Osteocyte (in vitro differentiated cells): ENCODE data around the gene METAP2. TPM values are rescaled to one million over a fixed set of nuclear protein-coding genes. Genes with fewer than 3 reads are reported as not detected.
A peak's percentile ranks its signal among the peaks of the same experiment; 100 is the strongest.
"Not testable (repeated sequence)": the region's sequence is repeated elsewhere in the genome, so short reads cannot be mapped to it uniquely, and the experiment has no call there.

Experiments
- DNase-seq: peaks from one replicate; pipeline ENCODE4 v3.0.0; 2021; ENCODE audit warnings: mixed read lengths; ENCODE audit not compliant: unreplicated experiment; ENCODE audit errors: extremely low spot score
- H3K27ac Mint-ChIP-seq: one replicate; pipeline ENCODE4 v1.8.0; 2021; ENCODE audit warnings: mild to moderate bottlenecking, mixed read lengths; ENCODE audit not compliant: unreplicated experiment
- H3K27me3 Mint-ChIP-seq: one replicate; pipeline ENCODE4 v1.8.0; 2021; ENCODE audit warnings: mixed read lengths; ENCODE audit not compliant: unreplicated experiment
- H3K36me3 Mint-ChIP-seq: one replicate; pipeline ENCODE4 v1.8.0; 2021; ENCODE audit warnings: mixed read lengths; ENCODE audit not compliant: unreplicated experiment
- H3K4me1 Mint-ChIP-seq: one replicate; pipeline ENCODE4 v1.8.0; 2021; ENCODE audit warnings: mixed read lengths; ENCODE audit not compliant: unreplicated experiment
- H3K4me3 Mint-ChIP-seq: one replicate; pipeline ENCODE4 v1.8.0; 2021; ENCODE audit warnings: mild to moderate bottlenecking, moderate library complexity, mixed read lengths; ENCODE audit not compliant: unreplicated experiment
- H3K9me3 Mint-ChIP-seq: one replicate; pipeline ENCODE4 v1.8.0; 2021; ENCODE audit warnings: mixed read lengths; ENCODE audit not compliant: unreplicated experiment
- CTCF ChIP-seq: fragments of 200-600 bp; sonication (generic); IDR thresholded peaks from 2 replicates; pipeline ENCODE4 v1.5.0; 2021; ENCODE audit warnings: antibody characterized with exemption, mild to moderate bottlenecking, moderate library complexity
- total RNA-seq: library from RNA; stranded (reverse); gene quantifications from 2 replicates; pipeline ENCODE4 v1.2.1, GENCODE V29; 2021

Gene METAP2
- total RNA-seq, 1 donor from 2014 or later = 76.6 TPM

GRCh38 chr12:95473231-95473883, 595 bp upstream of the METAP2 start:
- Mint-ChIP-seq H3K27ac (peak overlapping the region; percentile 100), H3K4me1 (peaks cover 28% of the 10 kb centered on the region), H3K36me3 (peaks cover 18% of the 10 kb centered on the region), H3K9me3 (no peaks in the 10 kb centered on the region), H3K27me3 (peaks cover 5% of the 10 kb centered on the region), H3K4me3 (peak overlapping the region; percentile 100)
- TF ChIP-seq CTCF = no peak
- DNase-seq = peak; percentile 73

GRCh38 chr12:95474660-95474958, 657 bp downstream of the METAP2 start:
- Mint-ChIP-seq H3K4me3 (peak overlapping the region; percentile 100), H3K4me1 (peaks cover 33% of the 10 kb centered on the region), H3K36me3 (peaks cover 26% of the 10 kb centered on the region), H3K9me3 (no peaks in the 10 kb centered on the region), H3K27me3 (peaks cover 5% of the 10 kb centered on the region), H3K27ac (peak overlapping the region; percentile 100)
- DNase-seq = no peak
- no peak for TF ChIP-seq CTCF

GRCh38 chr12:95480230-95480629, 6.3 kb downstream of the METAP2 start:
- no peak for TF ChIP-seq CTCF
- H3K9me3 Mint-ChIP-seq = no peaks in the 10 kb centered on the region
- peaks cover 36% of the 10 kb centered on the region for H3K4me1 Mint-ChIP-seq
- H3K27ac Mint-ChIP-seq = no peak overlapping the region
- no peak for DNase-seq
- H3K36me3 Mint-ChIP-seq = peaks cover 44% of the 10 kb centered on the region
- no peak overlapping the region for H3K4me3 Mint-ChIP-seq
- H3K27me3 Mint-ChIP-seq = no peaks in the 10 kb centered on the region

GRCh38 chr12:95481072-95481471, 7.1 kb downstream of the METAP2 start:
- Mint-ChIP-seq H3K9me3 (no peaks in the 10 kb centered on the region), H3K4me3 (no peak overlapping the region), H3K36me3 (peaks cover 39% of the 10 kb centered on the region), H3K4me1 (peaks cover 28% of the 10 kb centered on the region), H3K27ac (no peak overlapping the region), H3K27me3 (no peaks in the 10 kb centered on the region)
- no peak for TF ChIP-seq CTCF
- DNase-seq = no peak

GRCh38 chr12:95481888-95482287, 7.9 kb downstream of the METAP2 start:
- H3K27ac Mint-ChIP-seq = no peak overlapping the region
- H3K27me3 Mint-ChIP-seq = no peaks in the 10 kb centered on the region
- H3K36me3 Mint-ChIP-seq = peaks cover 37% of the 10 kb centered on the region
- no peak overlapping the region for H3K4me3 Mint-ChIP-seq
- H3K4me1 Mint-ChIP-seq = peaks cover 24% of the 10 kb centered on the region
- no peaks in the 10 kb centered on the region for H3K9me3 Mint-ChIP-seq
- no peak for TF ChIP-seq CTCF
- DNase-seq = no peak

GRCh38 chr12:95482564-95482963, 8.6 kb downstream of the METAP2 start:
- not testable (repeated sequence) for H3K4me3 Mint-ChIP-seq, H3K9me3 Mint-ChIP-seq, DNase-seq, H3K27ac Mint-ChIP-seq, H3K27me3 Mint-ChIP-seq
- peaks cover 35% of the 10 kb centered on the region for H3K36me3 Mint-ChIP-seq
- peaks cover 24% of the 10 kb centered on the region for H3K4me1 Mint-ChIP-seq
